GM21526 (cell line): Measurements from ENCODE around the gene SLC9A9.

Experiments
- ATAC-seq: cut with Tn5 transposase; IDR thresholded peaks from one replicate; pipeline ENCODE4 v1.9.1; 2021; ENCODE audit warnings: moderate library complexity; ENCODE audit not compliant: unreplicated experiment, low FRiP score

Gene SLC9A9

GRCh38 chr3:143653935-143654334 is 194.3 kb downstream of the SLC9A9 start:
- ATAC-seq, result no peak

- ATAC-seq, result no peak
Observed at GRCh38 chr3:143653493-143653892, 194.8 kb downstream of the SLC9A9 start.

- no peak for ATAC-seq
Observed at GRCh38 chr3:143652118-143652517, 196.2 kb downstream of the SLC9A9 start.

- no peak for ATAC-seq
Observed at GRCh38 chr3:143650827-143651226, 197.4 kb downstream of the SLC9A9 start.

GRCh38 chr3:143650120-143650519 is 198.1 kb downstream of the SLC9A9 start:
- ATAC-seq, result no peak

GRCh38 chr3:143648708-143649107 is 199.6 kb downstream of the SLC9A9 start:
- no peak for ATAC-seq

GRCh38 chr3:143648218-143648617 is 200.1 kb downstream of the SLC9A9 start:
- ATAC-seq, result no peak

GRCh38 chr3:143644370-143645089 is 203.7 kb downstream of the SLC9A9 start:
- peak; percentile 55 for ATAC-seq

GRCh38 chr3:143643905-143644304 is 204.4 kb downstream of the SLC9A9 start:
- no peak for ATAC-seq

- ATAC-seq, result no peak
Observed at GRCh38 chr3:143640774-143641173, 207.5 kb downstream of the SLC9A9 start.

- no peak for ATAC-seq
Observed at GRCh38 chr3:143637133-143637532, 211.1 kb downstream of the SLC9A9 start.

GRCh38 chr3:143634991-143635390 is 213.3 kb downstream of the SLC9A9 start:
- ATAC-seq, result no peak

GRCh38 chr3:143634427-143634826 is 213.8 kb downstream of the SLC9A9 start:
- ATAC-seq, result no peak

- ATAC-seq, result no peak
Observed at GRCh38 chr3:143633816-143634215, 214.5 kb downstream of the SLC9A9 start.

- no peak for ATAC-seq
Observed at GRCh38 chr3:143629726-143630125, 218.5 kb downstream of the SLC9A9 start.

- ATAC-seq, result no peak
Observed at GRCh38 chr3:143628971-143629370, 219.3 kb downstream of the SLC9A9 start.

GRCh38 chr3:143627336-143627735 is 220.9 kb downstream of the SLC9A9 start:
- ATAC-seq, result no peak

GRCh38 chr3:143619231-143619630 is 229.0 kb downstream of the SLC9A9 start:
- no peak for ATAC-seq

- ATAC-seq, result no peak
Observed at GRCh38 chr3:143617050-143617449, 231.2 kb downstream of the SLC9A9 start.

- no peak for ATAC-seq
Observed at GRCh38 chr3:143613226-143613625, 235.0 kb downstream of the SLC9A9 start.

GRCh38 chr3:143612541-143612940 is 235.7 kb downstream of the SLC9A9 start:
- ATAC-seq, result no peak

GRCh38 chr3:143608966-143609365 is 239.3 kb downstream of the SLC9A9 start:
- no peak for ATAC-seq
